ENCODE data around the gene WDR48. TPM values are rescaled to one million over a fixed set of nuclear protein-coding genes. Genes with fewer than 3 reads are reported as not detected.

The WDR48 gene
- polyA plus RNA-seq, 1 donor from 2014 or later: 111 TPM

DNA sequence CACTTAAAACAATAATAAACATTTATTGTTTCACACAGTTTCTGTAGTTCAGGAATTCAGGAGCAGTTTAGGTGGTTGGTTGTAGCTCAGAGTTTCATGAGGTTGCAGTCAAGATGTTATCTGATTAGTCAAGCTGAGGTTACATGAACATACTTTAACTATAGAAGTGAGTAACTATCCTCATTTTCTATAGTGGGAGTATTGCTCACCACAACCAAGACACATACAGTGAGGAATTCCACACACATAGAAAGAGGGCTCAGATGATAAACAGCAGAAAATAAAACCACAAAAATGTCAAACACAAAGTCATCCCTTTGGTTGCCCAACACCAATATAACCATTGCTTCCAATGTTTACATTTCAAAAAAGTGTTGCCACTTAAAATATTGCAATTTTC is 13.7 kb upstream of the WDR48 start:
- H3K27me3 ChIP-seq (ENCODE audit: insufficient read depth, low read depth, low read length): no peaks in the 10 kb centered on the region
- no peak overlapping the region for H2AFZ ChIP-seq (ENCODE audit: low read depth, low read length)
- no peak overlapping the region for H3K27ac ChIP-seq (ENCODE audit: low read length)
- no peaks in the 10 kb centered on the region for H3K36me3 ChIP-seq (ENCODE audit: insufficient read depth, low read length)
- H3K9ac ChIP-seq (ENCODE audit: low read length): no peak overlapping the region
- TF ChIP-seq, protein P1, sequence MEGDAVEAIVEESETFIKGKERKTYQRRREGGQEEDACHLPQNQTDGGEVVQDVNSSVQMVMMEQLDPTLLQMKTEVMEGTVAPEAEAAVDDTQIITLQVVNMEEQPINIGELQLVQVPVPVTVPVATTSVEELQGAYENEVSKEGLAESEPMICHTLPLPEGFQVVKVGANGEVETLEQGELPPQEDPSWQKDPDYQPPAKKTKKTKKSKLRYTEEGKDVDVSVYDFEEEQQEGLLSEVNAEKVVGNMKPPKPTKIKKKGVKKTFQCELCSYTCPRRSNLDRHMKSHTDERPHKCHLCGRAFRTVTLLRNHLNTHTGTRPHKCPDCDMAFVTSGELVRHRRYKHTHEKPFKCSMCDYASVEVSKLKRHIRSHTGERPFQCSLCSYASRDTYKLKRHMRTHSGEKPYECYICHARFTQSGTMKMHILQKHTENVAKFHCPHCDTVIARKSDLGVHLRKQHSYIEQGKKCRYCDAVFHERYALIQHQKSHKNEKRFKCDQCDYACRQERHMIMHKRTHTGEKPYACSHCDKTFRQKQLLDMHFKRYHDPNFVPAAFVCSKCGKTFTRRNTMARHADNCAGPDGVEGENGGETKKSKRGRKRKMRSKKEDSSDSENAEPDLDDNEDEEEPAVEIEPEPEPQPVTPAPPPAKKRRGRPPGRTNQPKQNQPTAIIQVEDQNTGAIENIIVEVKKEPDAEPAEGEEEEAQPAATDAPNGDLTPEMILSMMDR (IDR thresholded peaks at IDR 0.05; ENCODE audit: poor library complexity, severe bottlenecking): no peak
- TF ChIP-seq SMC3 (conservative IDR thresholded peaks at IDR 0.05; ENCODE audit: poor library complexity): no peak
- TF ChIP-seq EP300 (conservative IDR thresholded peaks at IDR 0.05; ENCODE audit: poor library complexity, severe bottlenecking): no peak
- TF ChIP-seq TAF1 (IDR thresholded peaks at IDR 0.05; ENCODE audit: low read depth): no peak
- TF ChIP-seq, protein P2, sequence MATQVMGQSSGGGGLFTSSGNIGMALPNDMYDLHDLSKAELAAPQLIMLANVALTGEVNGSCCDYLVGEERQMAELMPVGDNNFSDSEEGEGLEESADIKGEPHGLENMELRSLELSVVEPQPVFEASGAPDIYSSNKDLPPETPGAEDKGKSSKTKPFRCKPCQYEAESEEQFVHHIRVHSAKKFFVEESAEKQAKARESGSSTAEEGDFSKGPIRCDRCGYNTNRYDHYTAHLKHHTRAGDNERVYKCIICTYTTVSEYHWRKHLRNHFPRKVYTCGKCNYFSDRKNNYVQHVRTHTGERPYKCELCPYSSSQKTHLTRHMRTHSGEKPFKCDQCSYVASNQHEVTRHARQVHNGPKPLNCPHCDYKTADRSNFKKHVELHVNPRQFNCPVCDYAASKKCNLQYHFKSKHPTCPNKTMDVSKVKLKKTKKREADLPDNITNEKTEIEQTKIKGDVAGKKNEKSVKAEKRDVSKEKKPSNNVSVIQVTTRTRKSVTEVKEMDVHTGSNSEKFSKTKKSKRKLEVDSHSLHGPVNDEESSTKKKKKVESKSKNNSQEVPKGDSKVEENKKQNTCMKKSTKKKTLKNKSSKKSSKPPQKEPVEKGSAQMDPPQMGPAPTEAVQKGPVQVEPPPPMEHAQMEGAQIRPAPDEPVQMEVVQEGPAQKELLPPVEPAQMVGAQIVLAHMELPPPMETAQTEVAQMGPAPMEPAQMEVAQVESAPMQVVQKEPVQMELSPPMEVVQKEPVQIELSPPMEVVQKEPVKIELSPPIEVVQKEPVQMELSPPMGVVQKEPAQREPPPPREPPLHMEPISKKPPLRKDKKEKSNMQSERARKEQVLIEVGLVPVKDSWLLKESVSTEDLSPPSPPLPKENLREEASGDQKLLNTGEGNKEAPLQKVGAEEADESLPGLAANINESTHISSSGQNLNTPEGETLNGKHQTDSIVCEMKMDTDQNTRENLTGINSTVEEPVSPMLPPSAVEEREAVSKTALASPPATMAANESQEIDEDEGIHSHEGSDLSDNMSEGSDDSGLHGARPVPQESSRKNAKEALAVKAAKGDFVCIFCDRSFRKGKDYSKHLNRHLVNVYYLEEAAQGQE (IDR thresholded peaks at IDR 0.05; ENCODE audit: borderline replicate concordance): no peak
- peaks cover 4% of the 10 kb centered on the region for H3K9me3 ChIP-seq (ENCODE audit: low read length)
- no peak overlapping the region for H3K4me2 ChIP-seq (ENCODE audit: low read length)
- H3K9me2 ChIP-seq (ENCODE audit: insufficient read depth, low read length): no peaks in the 10 kb centered on the region
- no peaks in the 10 kb centered on the region for H3F3A ChIP-seq (ENCODE audit: insufficient read depth, low read length, poor library complexity, severe bottlenecking)
- no peaks in the 10 kb centered on the region for H3K79me2 ChIP-seq (replicated peaks; ENCODE audit: insufficient read depth, low read length)
- H3K4me3 ChIP-seq (ENCODE audit: low read length): no peak overlapping the region
- H4K20me1 ChIP-seq (ENCODE audit: insufficient read depth): no peaks in the 10 kb centered on the region

DNA sequence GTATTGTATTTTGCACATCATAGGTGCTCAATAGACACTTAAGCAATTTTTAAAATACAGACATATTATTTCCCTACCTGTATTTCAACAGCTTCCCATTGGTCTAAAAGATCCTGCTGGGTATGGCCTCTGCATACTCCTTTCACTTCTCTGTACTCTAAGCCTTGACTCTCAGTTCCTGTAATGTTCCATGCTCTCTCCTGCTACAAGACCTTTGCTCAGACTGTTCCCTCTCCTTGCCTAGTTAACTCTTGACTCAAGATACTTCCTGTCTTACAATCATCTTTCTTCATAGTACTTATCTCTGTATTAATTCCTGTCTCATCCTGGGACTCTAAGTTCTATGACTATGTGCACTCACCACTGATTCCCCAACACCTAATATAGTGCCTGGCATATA is 1.8 kb upstream of the WDR48 start:
- H3F3A ChIP-seq (ENCODE audit: insufficient read depth, low read length, poor library complexity, severe bottlenecking): no peaks in the 10 kb centered on the region
- H2AFZ ChIP-seq (ENCODE audit: low read depth, low read length): no peak overlapping the region
- TF ChIP-seq SMC3 (conservative IDR thresholded peaks at IDR 0.05; ENCODE audit: poor library complexity): no peak
- TF ChIP-seq TAF1 (IDR thresholded peaks at IDR 0.05; ENCODE audit: low read depth): no peak

DNA sequence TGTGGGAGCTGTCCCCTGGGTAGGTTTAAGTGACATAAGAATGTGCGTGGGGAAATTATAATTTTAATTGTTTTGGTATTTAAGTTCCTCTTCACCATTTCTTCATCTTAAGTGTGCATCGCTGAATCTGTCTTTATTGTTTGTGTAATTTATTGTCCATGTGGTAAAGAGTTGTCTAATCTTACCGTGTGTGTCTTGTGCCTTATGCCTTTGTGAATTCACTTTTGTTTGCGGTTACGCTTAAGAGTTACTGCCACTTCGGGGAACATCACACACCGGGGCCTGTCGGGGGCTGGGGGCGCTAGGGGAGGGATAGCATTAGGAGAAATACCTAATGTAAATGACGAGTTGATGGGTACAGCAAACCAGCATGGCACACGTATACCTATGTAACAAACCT is 767 bp downstream of the WDR48 start:
- Histone ChIP-seq H3F3A (ENCODE audit: insufficient read depth, low read length, poor library complexity, severe bottlenecking) (no peaks in the 10 kb centered on the region), H3K79me2 (replicated peaks; ENCODE audit: insufficient read depth, low read length) (peaks cover 44% of the 10 kb centered on the region), H3K9me2 (ENCODE audit: insufficient read depth, low read length) (no peaks in the 10 kb centered on the region), H3K36me3 (ENCODE audit: insufficient read depth, low read length) (peaks cover 4% of the 10 kb centered on the region), H4K20me1 (ENCODE audit: insufficient read depth) (no peaks in the 10 kb centered on the region), H3K9me3 (ENCODE audit: low read length) (no peaks in the 10 kb centered on the region), H3K27ac (ENCODE audit: low read length) (peak overlapping the region; percentile 93), H3K9ac (ENCODE audit: low read length) (peak overlapping the region; percentile 97), H3K4me3 (ENCODE audit: low read length) (peak overlapping the region; percentile 87), H3K27me3 (ENCODE audit: insufficient read depth, low read depth, low read length) (no peaks in the 10 kb centered on the region), H3K4me2 (ENCODE audit: low read length) (peak overlapping the region; percentile 74), H2AFZ (ENCODE audit: low read depth, low read length) (peak overlapping the region; percentile 71)
- TF ChIP-seq, protein P1 (IDR thresholded peaks at IDR 0.05; ENCODE audit: poor library complexity, severe bottlenecking): no peak
- TF ChIP-seq MXI1 (conservative IDR thresholded peaks at IDR 0.05; ENCODE audit: poor library complexity, severe bottlenecking): peak; percentile 9

More for the DNA sequence above, 1.8 kb upstream of the WDR48 start:
- Histone ChIP-seq H3K9me3 (ENCODE audit: low read length) (no peaks in the 10 kb centered on the region), H3K4me2 (ENCODE audit: low read length) (no peak overlapping the region), H3K9ac (ENCODE audit: low read length) (no peak overlapping the region), H3K27me3 (ENCODE audit: insufficient read depth, low read depth, low read length) (no peaks in the 10 kb centered on the region), H4K20me1 (ENCODE audit: insufficient read depth) (no peaks in the 10 kb centered on the region), H3K36me3 (ENCODE audit: insufficient read depth, low read length) (no peaks in the 10 kb centered on the region), H3K4me3 (ENCODE audit: low read length) (no peak overlapping the region), H3K27ac (ENCODE audit: low read length) (no peak overlapping the region), H3K79me2 (replicated peaks; ENCODE audit: insufficient read depth, low read length) (peaks cover 27% of the 10 kb centered on the region), H3K9me2 (ENCODE audit: insufficient read depth, low read length) (no peaks in the 10 kb centered on the region)

Data from neural cell (in vitro differentiated cells).